ENCODE data around the gene BRCA2.

Gene BRCA2

GRCh38 chr13:32316501-32316900, 1.2 kb downstream of the BRCA2 start:
- in situ Hi-C loops (cut with MboI; ENCODE audit: low sequenced_read_pairs, unreplicated experiment): loop anchor here (10.0 kb wide), 2 partner anchors 292 to 402 kb away; no protein-coding TSS in a partner anchor
- DNase-seq (ENCODE audit: low spot score): no peak

GRCh38 chr13:32317716-32318465, 2.6 kb downstream of the BRCA2 start:
- no peak for TF ChIP-seq CTCF (IDR thresholded peaks at IDR 0.05; ENCODE audit: borderline replicate concordance, control extremely low read depth, extremely low read depth, insufficient read depth, missing control alignments)
- in situ Hi-C loops (cut with MboI; ENCODE audit: low sequenced_read_pairs, unreplicated experiment): loop anchor here (10.0 kb wide), 2 partner anchors 293 to 403 kb away; no protein-coding TSS in a partner anchor
- no peak for DNase-seq (ENCODE audit: low spot score)

More at GRCh38 chr13:32316501-32316900, 1.2 kb downstream of the BRCA2 start:
- no peak for TF ChIP-seq CTCF (IDR thresholded peaks at IDR 0.05; ENCODE audit: borderline replicate concordance, control extremely low read depth, extremely low read depth, insufficient read depth, missing control alignments)

- DNase-seq (ENCODE audit: low spot score): no peak
- in situ Hi-C loops (cut with MboI; ENCODE audit: low sequenced_read_pairs, unreplicated experiment): no loop called here
- TF ChIP-seq CTCF (IDR thresholded peaks at IDR 0.05; ENCODE audit: borderline replicate concordance, control extremely low read depth, extremely low read depth, insufficient read depth, missing control alignments): no peak
These were observed 5.2 kb downstream of the BRCA2 start for GRCh38 chr13:32320528-32320927.

DNA sequence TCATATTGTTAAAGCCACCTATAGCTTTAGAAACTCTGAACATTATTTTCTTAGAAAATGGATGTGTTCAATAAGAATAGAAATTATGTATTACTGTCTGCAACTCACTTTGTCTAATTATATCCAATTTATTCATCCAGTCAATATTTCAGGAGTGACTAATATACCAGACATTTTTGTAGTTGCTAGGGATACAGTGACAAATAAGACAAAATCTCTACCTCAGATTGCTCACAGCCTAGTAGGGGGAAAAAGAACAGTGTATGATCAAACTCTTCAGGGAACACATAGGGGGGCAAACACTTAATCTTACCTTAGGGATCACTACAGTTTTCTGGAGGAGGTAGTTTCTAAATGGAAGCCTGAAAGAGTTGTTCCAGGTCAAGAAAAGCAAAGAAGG, 8.6 kb downstream of the BRCA2 start:
- DNase-seq (ENCODE audit: low spot score): no peak
- TF ChIP-seq CTCF (IDR thresholded peaks at IDR 0.05; ENCODE audit: borderline replicate concordance, control extremely low read depth, extremely low read depth, insufficient read depth, missing control alignments): no peak
- in situ Hi-C loops (cut with MboI; ENCODE audit: low sequenced_read_pairs, unreplicated experiment): no loop called here

DNA sequence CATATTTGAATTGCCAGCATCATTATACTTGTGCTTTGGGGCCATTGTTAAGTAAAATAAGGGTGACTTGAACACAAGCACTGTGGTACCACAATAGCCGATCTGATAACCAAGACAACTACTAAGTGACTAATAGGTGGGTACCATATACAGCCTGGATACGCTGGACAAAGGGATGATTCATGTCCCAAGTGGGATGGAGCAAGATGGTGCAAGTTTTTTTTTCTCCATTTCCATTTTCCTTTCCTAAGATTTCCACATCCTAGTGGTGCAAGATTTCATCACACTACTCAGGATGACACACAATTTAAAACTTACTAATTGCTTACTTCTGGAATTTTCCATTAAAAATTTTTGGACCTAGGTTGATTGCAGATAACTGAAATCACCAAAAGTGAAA, 15.1 kb downstream of the BRCA2 start:
- DNase-seq (ENCODE audit: low spot score): no peak
- in situ Hi-C loops (cut with MboI; ENCODE audit: low sequenced_read_pairs, unreplicated experiment): no loop called here
- no peak for TF ChIP-seq CTCF (IDR thresholded peaks at IDR 0.05; ENCODE audit: borderline replicate concordance, control extremely low read depth, extremely low read depth, insufficient read depth, missing control alignments)

GRCh38 chr13:32334671-32335070, 19.4 kb downstream of the BRCA2 start:
- TF ChIP-seq CTCF (IDR thresholded peaks at IDR 0.05; ENCODE audit: borderline replicate concordance, control extremely low read depth, extremely low read depth, insufficient read depth, missing control alignments): no peak
- DNase-seq (ENCODE audit: low spot score): no peak
- in situ Hi-C loops (cut with MboI; ENCODE audit: low sequenced_read_pairs, unreplicated experiment): no loop called here
